ENCODE data around the gene TMEM17.

GRCh38 chr2:62452701-62453454, 53.1 kb downstream of the TMEM17 start:
- TF ChIP-seq CTCF (IDR thresholded peaks at IDR 0.05; ENCODE audit: low read depth, low read length, poor library complexity, severe bottlenecking) = no peak
- no peak for TF ChIP-seq EZH2phosphoT487 (IDR thresholded peaks at IDR 0.05; ENCODE audit: borderline replicate concordance, low read length)
